UCSD-AML1 (cell line): ENCODE data around the gene CHMP3.
"Not testable (repeated sequence)": the region's sequence is repeated elsewhere in the genome, so short reads cannot be mapped to it uniquely, and the experiment has no call there.

Source experiments
- DNase-seq: peaks from one replicate; lab custom pipeline; 2025; ENCODE audit not compliant: unreplicated experiment; lab: John Stamatoyannopoulos, UW

CHMP3 gene

GRCh38 chr2:86562922-86563649 lies at the start of gene CHMP3:
CHMP3 (minus strand) TSS chr2:86563443; CDS start chr2:86563348, 95 bp downstream.
- peak; percentile 96 for DNase-seq

- DNase-seq = no peak
Observed at GRCh38 chr2:86610871-86611270, 47.6 kb upstream of the CHMP3 start.

- DNase-seq = no peak
Observed at GRCh38 chr2:86608832-86609410, 45.7 kb upstream of the CHMP3 start.

- no peak for DNase-seq
Observed at GRCh38 chr2:86603905-86604304, 40.7 kb upstream of the CHMP3 start.

- DNase-seq = no peak
Observed at GRCh38 chr2:86598966-86599365, 35.7 kb upstream of the CHMP3 start.

GRCh38 chr2:86596118-86596517 lies 32.9 kb upstream of the CHMP3 start:
- no peak for DNase-seq

GRCh38 chr2:86593266-86593665 lies 30.0 kb upstream of the CHMP3 start:
- no peak for DNase-seq

GRCh38 chr2:86592547-86593230 lies 29.4 kb upstream of the CHMP3 start:
- no peak for DNase-seq

- not testable (repeated sequence) for DNase-seq
Observed at GRCh38 chr2:86589701-86590100, 26.5 kb upstream of the CHMP3 start.

GRCh38 chr2:86584151-86584913 lies 21.1 kb upstream of the CHMP3 start:
- no peak for DNase-seq

GRCh38 chr2:86580560-86580959 lies 17.3 kb upstream of the CHMP3 start:
- no peak for DNase-seq

GRCh38 chr2:86577817-86578456 lies 14.7 kb upstream of the CHMP3 start:
- DNase-seq = no peak

- no peak for DNase-seq
Observed at GRCh38 chr2:86570059-86570458, 6.8 kb upstream of the CHMP3 start.

GRCh38 chr2:86566821-86567190 lies 3.6 kb upstream of the CHMP3 start:
- no peak for DNase-seq

GRCh38 chr2:86566158-86566820 lies 3.0 kb upstream of the CHMP3 start:
- no peak for DNase-seq

- DNase-seq = no peak
Observed at GRCh38 chr2:86563650-86564061, 413 bp upstream of the CHMP3 start.

- DNase-seq = no peak
Observed at GRCh38 chr2:86562485-86562921, 740 bp downstream of the CHMP3 start.

GRCh38 chr2:86557836-86558235 lies 5.4 kb downstream of the CHMP3 start:
- no peak for DNase-seq

GRCh38 chr2:86556508-86556907 lies 6.7 kb downstream of the CHMP3 start:
- no peak for DNase-seq

- no peak for DNase-seq
Observed at GRCh38 chr2:86552889-86553288, 10.4 kb downstream of the CHMP3 start.
